GM18505 (cell line): ENCODE results near the gene FPR2.
"Not testable (repeated sequence)": the region's sequence is repeated elsewhere in the genome, so short reads cannot be mapped to it uniquely, and the experiment has no call there.

Source experiments
- ATAC-seq: cut with Tn5 transposase; IDR thresholded peaks from one replicate; pipeline ENCODE4 v1.9.1; 2021; ENCODE audit not compliant: unreplicated experiment
- POLR2A ChIP-seq: IDR thresholded peaks from 4 replicates; pipeline ENCODE4 v1.6.1; 2011; ENCODE audit warnings: borderline replicate concordance; ENCODE audit not compliant: insufficient read depth, insufficient read length; ENCODE audit errors: extremely low read depth

The FPR2 gene

DNA sequence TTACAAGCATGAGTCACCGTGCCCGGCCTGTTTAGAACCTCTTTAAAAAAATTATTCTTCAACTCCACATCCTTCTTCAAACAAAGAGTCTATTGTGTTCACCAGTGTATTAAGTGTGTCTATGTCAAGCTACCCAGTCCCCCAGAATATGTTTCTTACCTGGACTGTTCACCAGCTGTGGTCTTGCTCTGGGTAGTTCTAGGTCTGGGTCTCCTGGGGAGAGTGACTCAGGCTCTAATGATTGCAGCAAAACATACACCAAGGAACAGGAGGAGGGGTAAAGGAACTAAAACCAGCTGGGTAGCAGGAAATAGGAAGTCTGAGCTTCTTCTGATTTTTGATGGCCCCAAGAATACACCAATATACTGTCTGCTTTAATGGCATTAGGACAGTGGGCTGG lies 9.3 kb upstream of the FPR2 start, which contains the start of gene FPR1:
TSS of gene FPR1 (minus strand) at position 224 of the 400 bp plus-strand sequence. CDS start 4,884 bp downstream, outside the sequence.
- no peak for ATAC-seq
- TF ChIP-seq POLR2A, result no peak

DNA sequence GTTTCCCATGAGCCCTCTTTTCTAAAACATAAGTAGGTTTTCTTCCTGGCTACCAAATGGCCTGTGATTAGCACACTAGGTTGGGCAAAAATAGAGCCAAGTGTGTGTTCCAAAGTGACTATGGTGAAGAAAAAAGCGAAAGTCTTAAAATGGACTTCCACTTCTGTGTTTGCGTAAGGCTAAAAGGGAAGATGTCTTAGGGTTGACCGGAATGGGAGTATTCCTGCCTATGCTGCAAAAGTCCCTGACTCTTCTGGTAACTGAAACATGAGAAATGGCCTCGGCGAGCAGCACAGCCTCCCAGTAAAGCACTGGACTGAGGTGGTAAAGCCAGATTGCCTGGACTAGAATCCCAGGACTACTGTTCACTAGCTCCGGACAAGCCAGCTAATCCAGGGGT lies 6.9 kb upstream of the FPR2 start:
- TF ChIP-seq POLR2A, result no peak
- no peak for ATAC-seq

DNA sequence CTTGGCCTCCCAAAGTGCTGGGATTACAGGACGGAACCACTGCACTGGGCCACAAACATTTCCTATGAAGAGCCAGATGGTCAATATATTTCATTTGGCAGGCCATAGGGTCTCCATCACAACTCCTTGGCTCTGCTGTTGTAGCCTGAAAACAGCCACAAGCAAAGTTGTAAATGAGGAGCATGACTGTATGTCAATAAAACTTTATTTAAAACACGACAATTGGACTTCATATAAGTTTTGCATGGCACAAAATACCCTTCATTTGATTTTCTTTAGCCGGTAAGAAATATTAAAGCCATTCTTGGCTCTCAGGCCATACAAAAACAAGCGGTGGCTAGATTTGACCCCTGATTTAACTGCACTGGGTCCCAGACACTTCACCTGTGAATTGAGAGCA lies 6.2 kb upstream of the FPR2 start:
- TF ChIP-seq POLR2A, result no peak
- ATAC-seq, result no peak

DNA sequence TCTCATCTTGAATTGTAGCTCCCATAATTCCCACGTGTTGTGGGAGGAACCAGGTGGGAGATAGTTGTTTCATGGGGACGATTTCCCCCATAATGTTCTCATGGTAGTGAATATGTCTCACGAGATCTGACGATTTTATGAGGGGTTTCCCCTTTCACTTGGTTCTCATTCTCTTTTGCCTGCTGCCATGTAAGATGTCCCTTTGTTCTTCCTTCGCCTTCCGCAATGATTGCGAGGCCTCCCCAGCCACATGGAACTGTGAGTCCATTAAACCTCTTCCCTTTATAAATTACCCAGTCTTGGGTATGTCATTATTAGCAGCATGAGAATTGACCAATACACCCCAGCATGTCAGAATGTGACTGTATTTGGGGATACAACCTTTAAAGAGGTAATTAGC lies 5.4 kb upstream of the FPR2 start:
- TF ChIP-seq POLR2A, result no peak
- ATAC-seq, result no peak

DNA sequence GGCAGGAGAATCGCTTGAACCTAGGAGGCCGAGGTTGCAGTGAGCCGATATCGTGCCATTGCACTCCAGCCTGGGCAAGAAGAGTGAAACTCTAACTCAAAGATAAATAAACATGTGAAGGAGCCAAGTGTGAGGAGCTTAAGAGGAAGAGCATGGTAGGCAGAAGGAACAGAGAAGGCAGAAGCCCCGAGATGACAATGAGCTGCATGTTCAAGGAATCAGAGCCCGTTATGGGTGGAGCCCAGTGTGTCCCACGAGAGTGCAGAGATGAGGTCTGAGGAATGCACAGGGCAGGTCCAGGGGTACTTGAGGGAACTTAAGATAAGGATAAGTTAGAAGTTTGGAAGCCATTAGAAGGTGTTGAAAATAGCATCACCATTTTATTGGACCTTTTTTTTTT lies 716 bp downstream of the FPR2 start:
- no peak for ATAC-seq
- no peak for TF ChIP-seq POLR2A

DNA sequence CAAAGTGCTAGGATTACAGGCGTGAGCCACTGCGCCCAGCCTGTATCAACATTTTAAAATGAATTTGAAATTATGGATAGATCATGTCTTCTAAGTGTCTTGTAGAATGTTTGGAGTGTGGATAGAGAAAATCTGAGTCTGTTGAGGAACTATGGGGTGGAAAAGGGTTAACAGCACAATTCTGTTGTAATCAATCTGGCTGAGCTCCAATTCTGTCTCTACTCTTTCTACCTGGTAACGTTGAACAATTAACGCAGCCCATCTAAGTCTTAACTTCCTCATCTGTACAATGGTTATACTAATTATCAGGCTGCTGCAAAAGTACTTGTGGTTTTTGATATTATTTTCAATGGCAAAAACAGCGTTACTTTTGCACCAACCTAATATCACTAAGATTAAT lies 4.1 kb downstream of the FPR2 start:
- no peak for ATAC-seq
- no peak for TF ChIP-seq POLR2A

DNA sequence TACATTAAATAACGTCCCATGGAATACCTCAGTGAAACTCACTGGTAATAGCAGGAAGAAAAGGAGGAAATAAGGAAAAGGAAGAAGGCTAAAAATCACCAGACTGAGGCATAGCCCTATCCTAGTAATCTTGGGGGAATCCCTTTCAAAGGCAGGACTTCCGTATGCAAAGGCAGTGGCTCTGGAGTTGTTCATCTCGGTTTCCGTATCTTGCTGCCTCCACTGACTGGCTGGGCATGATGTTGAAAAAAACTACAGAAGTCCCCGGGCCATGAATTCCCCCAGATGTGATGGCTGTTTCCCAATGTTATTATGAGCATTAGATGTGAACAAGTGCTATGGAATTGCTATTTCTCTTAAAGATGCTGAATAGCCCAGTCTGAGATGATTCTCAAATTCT lies 5.5 kb downstream of the FPR2 start:
- no peak for TF ChIP-seq POLR2A
- ATAC-seq, result no peak

DNA sequence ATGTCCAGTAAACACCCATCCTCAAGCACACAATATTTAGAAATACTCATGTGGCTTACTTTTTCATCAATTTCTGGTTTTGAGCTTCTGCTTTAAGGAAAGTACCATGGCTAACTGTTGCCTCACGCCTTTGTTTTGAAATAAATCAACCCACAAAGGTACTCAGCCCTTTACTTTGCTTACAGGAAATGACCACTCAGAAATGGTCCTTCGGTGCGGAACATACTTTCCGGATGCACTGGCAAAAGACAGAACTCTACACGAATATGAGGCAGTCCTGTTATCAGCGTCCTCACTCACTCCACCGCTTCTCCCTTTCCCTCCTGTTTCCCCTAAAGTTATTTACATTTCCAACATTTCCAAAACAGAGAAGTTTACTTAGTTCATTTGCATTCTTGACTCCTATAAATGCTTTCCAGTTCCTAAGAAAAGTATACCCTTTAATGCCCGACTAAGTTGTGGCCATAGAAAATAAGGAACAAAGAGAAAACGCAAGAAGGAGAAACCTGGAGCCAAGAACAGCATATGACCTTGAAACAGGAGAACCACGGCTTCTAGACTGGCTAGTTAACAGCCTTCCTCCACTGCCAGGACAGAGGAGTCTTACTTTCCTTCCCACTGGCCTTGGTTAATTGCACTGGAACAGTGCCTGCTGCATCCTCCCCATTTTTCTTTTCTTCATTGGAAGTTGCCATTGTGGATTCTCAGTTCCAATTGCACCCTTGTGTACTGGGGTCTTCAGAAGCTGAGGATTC lies 10.6 kb downstream of the FPR2 start:
- no peak for TF ChIP-seq POLR2A
- no peak for ATAC-seq

DNA sequence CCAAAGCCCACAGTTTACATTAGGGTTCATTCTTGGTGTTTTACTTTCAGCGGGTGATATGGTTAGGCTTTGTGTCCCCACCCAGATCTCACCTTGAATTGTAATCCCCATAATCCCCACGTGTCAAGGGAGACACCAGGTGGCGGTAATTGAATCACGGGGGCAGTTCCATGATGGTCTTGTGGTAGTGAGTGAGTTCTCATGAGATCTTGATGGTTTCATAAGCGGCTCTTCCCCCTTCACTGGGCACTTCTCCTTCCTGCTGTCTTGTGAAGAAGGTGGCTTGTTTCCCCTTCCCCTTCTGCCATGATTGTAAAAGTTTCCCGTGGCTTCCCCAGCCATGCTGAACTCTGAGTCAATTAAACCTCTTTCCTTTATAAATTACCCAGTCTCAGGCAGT lies 12.0 kb downstream of the FPR2 start:
- no peak for ATAC-seq
- TF ChIP-seq POLR2A, result no peak

DNA sequence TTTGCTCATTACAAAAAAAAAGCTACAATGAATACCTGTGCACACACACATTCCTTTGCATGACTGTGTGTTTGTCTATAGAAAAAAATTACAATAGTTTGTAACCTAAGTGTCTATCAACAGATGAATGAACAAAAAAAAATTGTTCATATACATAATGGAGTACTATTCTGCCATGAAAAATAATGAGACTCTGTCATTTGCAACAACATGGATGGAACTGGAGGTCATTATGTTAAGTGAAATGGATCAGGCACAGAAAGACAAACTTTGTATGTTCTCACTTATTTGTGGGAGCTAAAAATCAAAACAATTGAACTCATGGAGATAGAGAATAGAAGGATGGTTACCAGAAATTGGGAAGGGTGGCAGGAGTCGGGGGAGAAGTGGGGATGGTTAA lies 15.6 kb downstream of the FPR2 start:
- ATAC-seq, result not testable (repeated sequence)

DNA sequence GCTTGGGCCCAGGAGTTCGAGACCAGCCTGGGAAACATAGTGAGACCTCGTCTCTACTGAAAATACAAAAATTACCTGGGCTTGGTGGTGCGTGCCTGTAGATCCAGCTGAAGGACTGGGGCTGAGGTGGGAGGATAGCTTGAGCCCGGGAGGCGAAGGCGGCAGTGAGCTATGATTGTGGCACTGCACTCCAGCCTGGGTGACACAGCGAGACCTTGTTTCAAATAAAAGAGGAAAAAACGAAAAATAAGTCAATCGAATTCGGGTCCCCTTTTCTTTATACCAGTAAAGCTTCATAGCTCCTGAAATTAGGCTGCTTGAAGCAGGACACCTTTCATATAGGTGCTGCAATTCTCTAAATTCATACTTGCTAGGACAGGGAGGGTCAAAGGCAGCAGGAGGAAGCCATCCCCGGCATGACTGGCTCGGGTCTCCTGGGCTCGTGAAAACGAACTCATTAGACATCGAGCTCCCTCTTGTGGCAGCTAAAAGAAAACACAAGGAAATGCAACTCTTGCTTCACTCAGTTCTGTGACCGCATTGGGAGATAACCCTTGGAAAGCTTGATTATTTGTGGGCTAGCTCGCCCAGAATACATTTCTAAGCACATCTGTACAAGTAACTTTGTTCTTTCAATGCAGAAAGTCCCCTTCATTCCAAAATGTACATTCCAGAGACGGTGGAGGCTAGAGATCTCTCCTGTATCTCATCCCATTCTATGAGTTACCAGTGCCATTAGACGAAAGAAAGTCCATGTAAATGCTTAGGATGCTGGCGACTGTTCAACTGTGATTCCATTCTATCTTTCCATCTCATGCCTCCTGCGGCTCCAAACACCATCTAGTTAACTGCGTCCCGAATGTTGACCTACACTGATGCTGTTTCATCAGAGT lies 16.8 kb downstream of the FPR2 start:
- no peak for ATAC-seq
- TF ChIP-seq POLR2A, result no peak

DNA sequence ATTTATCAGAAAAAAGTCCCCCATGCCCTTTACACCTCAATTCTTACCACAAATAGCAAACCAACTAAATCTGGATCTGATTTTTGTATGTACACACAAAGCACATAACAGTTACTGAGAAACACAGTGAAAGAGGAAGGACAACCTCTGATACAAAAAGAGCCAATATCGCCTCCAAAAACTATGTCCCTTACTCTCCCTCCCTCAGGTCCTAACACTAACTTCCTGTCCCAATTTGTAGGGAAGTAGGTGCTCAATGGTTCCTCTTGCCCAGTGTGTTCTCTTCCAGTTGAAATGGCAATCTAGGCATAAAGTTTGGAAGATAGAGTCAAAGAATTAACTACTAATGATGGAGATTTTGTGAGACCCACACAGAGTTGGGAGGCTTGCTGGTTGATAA lies 18.2 kb downstream of the FPR2 start:
- ATAC-seq, result no peak
- no peak for TF ChIP-seq POLR2A

DNA sequence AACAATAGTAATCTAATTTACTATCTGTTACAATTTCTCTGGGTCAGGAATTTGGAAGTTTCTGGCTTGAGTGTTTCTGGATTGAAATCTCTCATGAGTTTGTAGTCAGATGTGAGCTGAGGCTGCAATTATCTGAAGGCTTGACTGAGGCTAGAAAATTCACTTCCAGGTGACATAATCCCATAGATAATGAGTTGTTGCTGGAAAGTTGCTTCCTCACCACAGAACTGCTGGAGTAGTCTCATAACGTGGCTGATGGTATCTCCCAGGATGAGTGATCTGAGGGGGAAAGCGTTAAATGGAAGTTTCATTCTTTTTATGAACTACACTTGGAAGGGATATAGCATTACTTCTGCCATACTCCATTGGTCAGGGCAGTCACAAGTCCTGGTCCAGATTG lies 18.7 kb downstream of the FPR2 start:
- no peak for ATAC-seq
- TF ChIP-seq POLR2A, result no peak

DNA sequence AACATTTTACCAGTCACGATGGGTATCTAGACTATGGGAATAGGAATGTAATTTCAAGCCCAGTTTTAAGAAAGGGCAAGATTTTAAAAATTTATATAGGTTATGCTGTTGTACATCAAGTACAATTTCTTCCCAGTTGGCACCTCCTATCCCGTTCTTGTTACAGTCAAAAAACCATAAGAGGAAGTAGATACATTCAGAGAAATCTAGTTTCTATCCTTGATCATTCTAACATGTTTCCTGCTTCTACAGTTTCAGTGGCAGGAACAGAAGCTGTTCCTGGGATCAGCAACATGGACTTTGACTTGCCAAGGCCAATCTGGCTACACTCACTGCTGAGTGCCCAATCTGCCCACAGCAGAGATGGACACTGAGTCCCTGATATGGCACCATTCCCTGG lies 19.3 kb downstream of the FPR2 start:
- no peak for ATAC-seq

More for the DNA sequence above, 19.3 kb downstream of the FPR2 start:
- TF ChIP-seq POLR2A, result no peak
